HEK293 (cell line): ENCODE results near the gene OR1I1.

ENCODE experiments used
- CTCF ChIA-PET: fragments of 350-600 bp; formaldehyde crosslinking; extraction: SDS; loops from one replicate; lab custom pipeline; 2021; ENCODE audit warnings: antibody characterized with exemption; lab: Yijun Ruan, JAX
- POLR2A ChIA-PET: fragments of 300-600 bp; formaldehyde crosslinking; extraction: SDS; loops from one replicate; lab custom pipeline; 2020; ENCODE audit warnings: antibody characterized with exemption, inconsistent platforms; lab: Yijun Ruan, JAX
- H3K27ac ChIP-seq: fragments of 200-500 bp; sonication (Bioruptor generic); 2 replicates; pipeline ENCODE4 v1.5.1; 2014; ENCODE audit warnings: low read depth, low read length, control low read depth, inconsistent platforms; ENCODE audit errors: extremely low read depth
- H3K36me3 ChIP-seq, 2 experiments: fragments of 200-500 bp in 1 of 2; sonication (Bioruptor generic) in 1 of 2; 1 replicate in 1 of 2; 2 replicates in 1 of 2; pipeline ENCODE4 v1.5.1; 2014 to 2017; ENCODE audit warnings: inconsistent platforms in 2 of 2, low read length in 2 of 2; ENCODE audit not compliant: control insufficient read depth in 2 of 2, insufficient read depth in 1 of 2
- H3K4me1 ChIP-seq: fragments of 200-500 bp; sonication (Bioruptor generic); 2 replicates; pipeline ENCODE4 v1.5.1; 2014; ENCODE audit warnings: mild to moderate bottlenecking, low read length, inconsistent platforms; ENCODE audit not compliant: control insufficient read depth, insufficient read depth
- H3K4me3 ChIP-seq: 2 replicates; pipeline ENCODE4 v1.5.1; 2011; ENCODE audit warnings: low read depth, mild to moderate bottlenecking, control low read depth, low read length, moderate library complexity
- H3K9me3 ChIP-seq: fragments of 200-500 bp; sonication (Bioruptor generic); 2 replicates; pipeline ENCODE4 v1.5.1; 2014; ENCODE audit warnings: low read depth, low read length, inconsistent platforms; ENCODE audit not compliant: control insufficient read depth, insufficient read depth
- BCL11A ChIP-seq: fragments of 450-650 bp; formaldehyde crosslinking; IDR thresholded peaks from 2 replicates; pipeline ENCODE4 v1.5.1; 2016; ENCODE audit warnings: low read depth, missing biosample characterization, missing genetic modification characterization
- EGR2 ChIP-seq: fragments of 450-650 bp; formaldehyde crosslinking; IDR thresholded peaks from 2 replicates; pipeline ENCODE4 v1.5.1; 2016; ENCODE audit warnings: low read depth, missing biosample characterization, missing genetic modification characterization
- GLI2 ChIP-seq: fragments of 450-650 bp; formaldehyde crosslinking; IDR thresholded peaks from 2 replicates; pipeline ENCODE4; 2017; ENCODE audit warnings: missing biosample characterization, missing genetic modification characterization, low read depth, borderline replicate concordance
- GLI4 ChIP-seq: fragments of 450-650 bp; formaldehyde crosslinking; IDR thresholded peaks from 2 replicates; pipeline ENCODE4 v1.5.1; 2016; ENCODE audit warnings: missing biosample characterization, missing genetic modification characterization
- GLIS1 ChIP-seq: fragments of 450-650 bp; formaldehyde crosslinking; IDR thresholded peaks from 2 replicates; pipeline ENCODE4 v1.5.1; 2016; ENCODE audit warnings: missing biosample characterization, missing genetic modification characterization
- PRDM1 ChIP-seq: fragments of 450-650 bp; formaldehyde crosslinking; IDR thresholded peaks from 2 replicates; pipeline ENCODE4; 2016; ENCODE audit warnings: missing biosample characterization, missing genetic modification characterization
- SCRT1 ChIP-seq: fragments of 450-650 bp; formaldehyde crosslinking; IDR thresholded peaks from 2 replicates; pipeline ENCODE4 v1.5.1; 2016; ENCODE audit warnings: missing biosample characterization, missing genetic modification characterization, borderline replicate concordance
- SETDB1 ChIP-seq: IDR thresholded peaks from one replicate; pipeline ENCODE4 v1.6.1; 2017; ENCODE audit warnings: mild to moderate bottlenecking, low read length, moderate library complexity, mixed read lengths; ENCODE audit not compliant: insufficient read length
- ZBTB48 ChIP-seq: fragments of 450-650 bp; formaldehyde crosslinking; IDR thresholded peaks from 2 replicates; pipeline ENCODE4 v1.5.1; 2016; ENCODE audit warnings: missing biosample characterization, missing genetic modification characterization
- ZNF18 ChIP-seq: fragments of 450-650 bp; formaldehyde crosslinking; IDR thresholded peaks from 2 replicates; pipeline ENCODE4 v1.5.1; 2016; ENCODE audit warnings: missing biosample characterization, missing genetic modification characterization
- ZNF24 ChIP-seq: fragments of 450-650 bp; formaldehyde crosslinking; IDR thresholded peaks from 2 replicates; pipeline ENCODE4 v1.5.1; 2016; ENCODE audit warnings: missing biosample characterization, missing genetic modification characterization
- ZNF266 ChIP-seq: fragments of 450-650 bp; formaldehyde crosslinking; IDR thresholded peaks from 2 replicates; pipeline ENCODE4 v1.5.1; 2016; ENCODE audit warnings: missing biosample characterization, missing genetic modification characterization, low read depth
- ZNF341 ChIP-seq: fragments of 450-650 bp; formaldehyde crosslinking; IDR thresholded peaks from 2 replicates; pipeline ENCODE4; 2016; ENCODE audit warnings: low read depth, missing biosample characterization, missing genetic modification characterization
- ZNF366 ChIP-seq: fragments of 450-650 bp; formaldehyde crosslinking; conservative IDR thresholded peaks from 2 replicates; pipeline ENCODE4 v1.5.1; 2016; ENCODE audit warnings: missing biosample characterization, missing genetic modification characterization
- ZNF37A ChIP-seq: fragments of 450-650 bp; IDR thresholded peaks from 2 replicates; pipeline ENCODE4 v1.5.1; 2018; ENCODE audit warnings: missing biosample characterization, missing genetic modification characterization
- ZNF449 ChIP-seq: fragments of 450-650 bp; formaldehyde crosslinking; IDR thresholded peaks from 2 replicates; pipeline ENCODE4 v1.5.1; 2017; ENCODE audit warnings: missing biosample characterization, mild to moderate bottlenecking, missing genetic modification characterization, moderate library complexity
- ZNF473 ChIP-seq: fragments of 450-650 bp; formaldehyde crosslinking; IDR thresholded peaks from 2 replicates; pipeline ENCODE4 v1.5.1; 2017; ENCODE audit warnings: missing biosample characterization, missing genetic modification characterization
- ZNF571 ChIP-seq: fragments of 450-650 bp; formaldehyde crosslinking; IDR thresholded peaks from 2 replicates; pipeline ENCODE4 v1.5.0; 2017; ENCODE audit warnings: missing biosample characterization, missing genetic modification characterization
- ZNF658 ChIP-seq: fragments of 450-650 bp; formaldehyde crosslinking; IDR thresholded peaks from 2 replicates; pipeline ENCODE4; 2016; ENCODE audit warnings: missing biosample characterization, missing genetic modification characterization
- ZNF677 ChIP-seq: fragments of 450-650 bp; IDR thresholded peaks from 2 replicates; pipeline ENCODE4 v1.5.0; 2018; ENCODE audit warnings: missing biosample characterization, mild to moderate bottlenecking, missing genetic modification characterization, moderate library complexity
- ZNF707 ChIP-seq: fragments of 450-650 bp; formaldehyde crosslinking; IDR thresholded peaks from 2 replicates; pipeline ENCODE4 v1.5.1; 2016; ENCODE audit warnings: missing biosample characterization, missing genetic modification characterization
- ZNF76 ChIP-seq: fragments of 450-650 bp; formaldehyde crosslinking; IDR thresholded peaks from 2 replicates; pipeline ENCODE4; 2016; ENCODE audit warnings: low read depth, missing biosample characterization, missing genetic modification characterization, borderline replicate concordance
- ZSCAN18 ChIP-seq: fragments of 450-650 bp; formaldehyde crosslinking; IDR thresholded peaks from 2 replicates; pipeline ENCODE4 v1.5.1; 2016; ENCODE audit warnings: missing biosample characterization, missing genetic modification characterization
- ZSCAN23 ChIP-seq: fragments of 450-650 bp; formaldehyde crosslinking; IDR thresholded peaks from 2 replicates; pipeline ENCODE4 v1.5.1; 2016; ENCODE audit warnings: missing biosample characterization, missing genetic modification characterization
- TF ChIP-seq, protein P1 (sequence below): fragments of 450-650 bp; formaldehyde crosslinking; IDR thresholded peaks from 2 replicates; pipeline ENCODE4 v1.5.1; 2017; ENCODE audit warnings: missing biosample characterization, missing genetic modification characterization
- TF ChIP-seq, protein P2 (sequence below): fragments of 450-650 bp; formaldehyde crosslinking; IDR thresholded peaks from 2 replicates; pipeline ENCODE4 v1.5.1; 2016; ENCODE audit warnings: missing biosample characterization, missing genetic modification characterization, borderline replicate concordance

Gene OR1I1

DNA sequence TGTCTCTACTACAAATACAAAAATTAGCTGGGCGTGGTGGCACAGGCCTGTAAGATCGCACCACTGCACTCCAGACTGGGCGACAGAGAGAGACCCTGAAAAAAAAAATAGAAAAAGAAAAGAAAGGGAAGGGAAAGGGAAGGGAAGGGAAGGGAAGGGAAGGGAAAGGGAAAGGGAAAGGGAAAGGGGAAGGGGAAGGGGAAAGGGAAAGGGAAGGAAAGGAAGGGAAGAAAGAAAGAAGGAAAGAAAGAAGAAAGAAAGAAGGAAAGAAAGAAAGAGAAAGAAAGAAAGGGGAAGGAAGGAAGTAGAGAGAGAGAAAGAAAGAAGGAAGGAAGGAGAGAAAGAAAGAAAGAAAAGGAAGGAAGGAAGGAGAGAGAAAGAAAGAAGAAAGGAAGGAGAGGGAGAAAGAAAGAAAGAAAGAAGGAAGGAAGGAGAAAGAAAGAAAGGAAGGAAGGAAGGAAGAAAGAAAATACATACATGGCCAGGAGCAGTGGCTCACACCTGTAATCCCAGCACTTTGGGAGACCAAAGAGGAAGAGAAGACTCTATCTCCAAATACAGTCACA is 17.1 kb downstream of the OR1I1 start:
- TF ChIP-seq ZNF366 (peak; percentile 94), ZNF449 (tag by site-specific recombination) (no peak), PRDM1 (tag by site-specific recombination) (peak; percentile 97), SCRT1 (tag by site-specific recombination) (no peak), ZNF18 (tag by site-specific recombination) (no peak), ZNF571 (tag by site-specific recombination) (no peak), ZSCAN18 (tag by site-specific recombination) (peak; percentile 89; the same call in 1 of the 2 replicates), ZNF24 (tag by site-specific recombination) (no peak), ZBTB48 (tag by site-specific recombination) (peak; percentile 48; the same call in 1 of the 2 replicates), ZNF266 (no peak), ZNF677 (tag by site-specific recombination) (no peak), SETDB1 (no peak), EGR2 (no peak), ZNF658 (tag by site-specific recombination) (no peak)
- TF ChIP-seq, protein P1, sequence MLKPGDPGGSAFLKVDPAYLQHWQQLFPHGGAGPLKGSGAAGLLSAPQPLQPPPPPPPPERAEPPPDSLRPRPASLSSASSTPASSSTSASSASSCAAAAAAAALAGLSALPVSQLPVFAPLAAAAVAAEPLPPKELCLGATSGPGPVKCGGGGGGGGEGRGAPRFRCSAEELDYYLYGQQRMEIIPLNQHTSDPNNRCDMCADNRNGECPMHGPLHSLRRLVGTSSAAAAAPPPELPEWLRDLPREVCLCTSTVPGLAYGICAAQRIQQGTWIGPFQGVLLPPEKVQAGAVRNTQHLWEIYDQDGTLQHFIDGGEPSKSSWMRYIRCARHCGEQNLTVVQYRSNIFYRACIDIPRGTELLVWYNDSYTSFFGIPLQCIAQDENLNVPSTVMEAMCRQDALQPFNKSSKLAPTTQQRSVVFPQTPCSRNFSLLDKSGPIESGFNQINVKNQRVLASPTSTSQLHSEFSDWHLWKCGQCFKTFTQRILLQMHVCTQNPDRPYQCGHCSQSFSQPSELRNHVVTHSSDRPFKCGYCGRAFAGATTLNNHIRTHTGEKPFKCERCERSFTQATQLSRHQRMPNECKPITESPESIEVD, result no peak
- ChIA-PET CTCF (interaction anchor here (0.6 to 1.1 kb wide), 5 partner anchors 10 to 152 kb away, joined by 3 to 4 read pairs (median 4); no protein-coding TSS in a partner anchor), POLR2A (no interaction called here)
- no peak overlapping the region for H3K4me3 ChIP-seq
- no peaks in the 10 kb centered on the region for H3K36me3 ChIP-seq
- no peak overlapping the region for H3K27ac ChIP-seq
- H3K4me1 ChIP-seq, result no peaks in the 10 kb centered on the region
- no peaks in the 10 kb centered on the region; the same call in 1 of the 2 replicates for H3K9me3 ChIP-seq

DNA sequence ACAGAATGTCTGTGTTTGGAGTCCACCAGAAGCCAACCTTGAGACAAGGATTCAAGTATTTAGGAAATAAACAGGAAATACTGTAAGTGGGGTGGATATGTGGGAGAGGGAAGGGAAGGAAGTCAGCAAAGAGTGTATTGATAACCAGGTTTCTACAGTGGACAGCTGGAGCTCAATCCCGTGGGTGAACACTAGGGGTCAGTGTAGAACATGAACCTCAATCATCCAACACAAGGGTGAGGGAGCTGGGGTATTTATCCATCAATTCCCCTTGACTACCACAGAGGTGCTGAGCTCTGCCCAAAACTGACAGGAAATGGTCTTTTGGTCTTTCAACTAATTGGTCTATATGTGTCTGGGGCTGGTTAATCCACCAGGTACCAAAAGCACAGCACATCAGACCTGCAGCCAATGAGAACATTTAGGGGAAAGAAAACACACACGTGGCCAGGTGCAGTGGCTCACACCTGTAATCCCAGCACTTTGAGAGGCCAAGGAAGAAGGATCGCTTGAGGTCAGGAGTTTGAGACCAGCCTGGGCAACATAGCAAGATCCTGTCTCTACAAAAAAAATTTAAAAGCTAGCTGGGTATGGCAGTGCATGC is 19.6 kb downstream of the OR1I1 start:
- H3K4me1 ChIP-seq, result no peaks in the 10 kb centered on the region
- ChIA-PET CTCF (interaction anchor here (0.6 to 2.8 kb wide), 17 partner anchors 10 to 1447 kb away, joined by 3 to 20 read pairs (median 4); no protein-coding TSS in a partner anchor), POLR2A (interaction anchor here (1.0 kb wide), 1 partner anchor 9 kb away, joined by 3 read pairs; no protein-coding TSS in a partner anchor)
- H3K27ac ChIP-seq, result no peak overlapping the region
- H3K4me3 ChIP-seq, result no peak overlapping the region
- no peaks in the 10 kb centered on the region for H3K36me3 ChIP-seq
- H3K9me3 ChIP-seq, result no peaks in the 10 kb centered on the region; the same call in 1 of the 2 replicates
- TF ChIP-seq GLI2 (tag by site-specific recombination) (no peak), ZNF341 (tag by site-specific recombination) (no peak), ZNF76 (tag by site-specific recombination) (no peak), ZNF473 (tag by site-specific recombination) (no peak), ZSCAN23 (no peak), GLI4 (tag by site-specific recombination) (no peak), GLIS1 (no peak), ZNF707 (tag by site-specific recombination) (no peak), BCL11A (tag by site-specific recombination) (no peak), ZNF37A (tag by site-specific recombination) (peak; percentile 100)
- TF ChIP-seq, protein P2, sequence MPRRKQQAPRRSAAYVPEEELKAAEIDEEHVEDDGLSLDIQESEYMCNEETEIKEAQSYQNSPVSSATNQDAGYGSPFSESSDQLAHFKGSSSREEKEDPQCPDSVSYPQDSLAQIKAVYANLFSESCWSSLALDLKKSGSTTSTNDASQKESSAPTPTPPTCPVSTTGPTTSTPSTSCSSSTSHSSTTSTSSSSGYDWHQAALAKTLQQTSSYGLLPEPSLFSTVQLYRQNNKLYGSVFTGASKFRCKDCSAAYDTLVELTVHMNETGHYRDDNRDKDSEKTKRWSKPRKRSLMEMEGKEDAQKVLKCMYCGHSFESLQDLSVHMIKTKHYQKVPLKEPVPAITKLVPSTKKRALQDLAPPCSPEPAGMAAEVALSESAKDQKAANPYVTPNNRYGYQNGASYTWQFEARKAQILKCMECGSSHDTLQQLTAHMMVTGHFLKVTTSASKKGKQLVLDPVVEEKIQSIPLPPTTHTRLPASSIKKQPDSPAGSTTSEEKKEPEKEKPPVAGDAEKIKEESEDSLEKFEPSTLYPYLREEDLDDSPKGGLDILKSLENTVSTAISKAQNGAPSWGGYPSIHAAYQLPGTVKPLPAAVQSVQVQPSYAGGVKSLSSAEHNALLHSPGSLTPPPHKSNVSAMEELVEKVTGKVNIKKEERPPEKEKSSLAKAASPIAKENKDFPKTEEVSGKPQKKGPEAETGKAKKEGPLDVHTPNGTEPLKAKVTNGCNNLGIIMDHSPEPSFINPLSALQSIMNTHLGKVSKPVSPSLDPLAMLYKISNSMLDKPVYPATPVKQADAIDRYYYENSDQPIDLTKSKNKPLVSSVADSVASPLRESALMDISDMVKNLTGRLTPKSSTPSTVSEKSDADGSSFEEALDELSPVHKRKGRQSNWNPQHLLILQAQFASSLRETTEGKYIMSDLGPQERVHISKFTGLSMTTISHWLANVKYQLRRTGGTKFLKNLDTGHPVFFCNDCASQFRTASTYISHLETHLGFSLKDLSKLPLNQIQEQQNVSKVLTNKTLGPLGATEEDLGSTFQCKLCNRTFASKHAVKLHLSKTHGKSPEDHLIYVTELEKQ (tag by site-specific recombination), result no peak
